ENCODE results near the gene GRM7. TPM values are rescaled to one million over a fixed set of nuclear protein-coding genes. Genes with fewer than 3 reads are reported as not detected.

GRM7 gene
- total and polyA plus RNA-seq, 8 donors = 0.05 to 2.2 TPM; not detected in 6

DNA sequence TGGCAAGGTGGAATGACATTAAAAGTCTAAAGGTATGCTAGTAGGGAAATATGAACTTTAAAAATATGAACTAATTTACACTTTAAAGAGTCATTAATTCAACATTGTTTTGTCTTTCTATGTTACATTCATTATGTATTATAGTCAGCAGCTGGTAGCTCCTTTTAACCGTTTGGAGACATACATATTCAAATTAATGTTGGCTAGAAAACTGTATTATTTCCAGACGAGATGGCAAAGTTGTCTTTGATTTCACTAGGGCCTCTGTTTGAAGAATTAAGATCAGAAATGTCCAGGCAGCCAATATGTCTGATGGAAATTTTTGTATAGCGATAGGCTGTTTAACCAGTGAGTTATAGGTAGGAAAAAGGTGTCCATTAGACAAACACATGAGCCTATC, 817.6 kb downstream of the GRM7 start:
- intact Hi-C loops (cut with DNase I; ENCODE audit: low total_unique reads) = no loop called here
- H3K27me3 ChIP-seq = no peaks in the 10 kb centered on the region
- 84 to 88% (median 85%) methylated on average over 3 of the region's 3 CpGs for WGBS, 5 donors

DNA sequence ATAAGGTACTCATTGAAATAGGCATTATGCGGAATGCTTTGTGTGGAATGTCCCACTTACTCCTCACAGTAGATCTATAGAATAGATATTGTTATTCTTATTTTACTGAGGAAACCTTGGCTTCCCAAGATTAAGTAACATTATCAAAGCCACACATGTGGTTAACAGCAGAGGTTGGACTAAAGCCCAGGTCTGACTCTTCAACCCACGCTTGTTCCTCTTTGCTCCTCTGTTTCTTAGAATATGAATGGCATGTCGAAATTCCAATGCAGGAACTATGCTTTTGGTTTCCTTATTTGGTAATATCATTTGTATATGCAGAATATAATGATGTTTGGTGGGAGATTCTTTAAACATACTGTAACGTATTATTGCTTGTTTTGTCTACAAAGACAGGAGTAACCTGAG, 821.9 kb downstream of the GRM7 start:
- TF ChIP-seq POLR2AphosphoS5 (IDR thresholded peaks at IDR 0.05) (peak in 1 of 3 donors; percentile 12), EP300 (IDR thresholded peaks at IDR 0.05) (no peak)
- H3K27me3 ChIP-seq = no peaks in the 10 kb centered on the region
- peak in 1 of 2 donors; percentile 78 for DNase-seq
- H3K4me3 ChIP-seq = no peak overlapping the region
- no peaks in the 10 kb centered on the region for H3K36me3 ChIP-seq
- no peaks in the 10 kb centered on the region for H3K9me3 ChIP-seq
- intact Hi-C loops (cut with DNase I; ENCODE audit: low total_unique reads) = no loop called here
- H3K27ac ChIP-seq = no peak overlapping the region
- peaks cover 0 to 8% (median 0%) of the 10 kb centered on the region in 4 donors for H3K4me1 ChIP-seq
- WGBS, 5 donors = 18 to 36% (median 25%) methylated on average over 4 of the region's 4 CpGs

More for the DNA sequence above, 817.6 kb downstream of the GRM7 start:
- TF ChIP-seq POLR2AphosphoS5 (IDR thresholded peaks at IDR 0.05) (no peak), EP300 (IDR thresholded peaks at IDR 0.05) (no peak), POLR2A (IDR thresholded peaks at IDR 0.05) (no peak)
- TF ChIP-seq, protein P1, sequence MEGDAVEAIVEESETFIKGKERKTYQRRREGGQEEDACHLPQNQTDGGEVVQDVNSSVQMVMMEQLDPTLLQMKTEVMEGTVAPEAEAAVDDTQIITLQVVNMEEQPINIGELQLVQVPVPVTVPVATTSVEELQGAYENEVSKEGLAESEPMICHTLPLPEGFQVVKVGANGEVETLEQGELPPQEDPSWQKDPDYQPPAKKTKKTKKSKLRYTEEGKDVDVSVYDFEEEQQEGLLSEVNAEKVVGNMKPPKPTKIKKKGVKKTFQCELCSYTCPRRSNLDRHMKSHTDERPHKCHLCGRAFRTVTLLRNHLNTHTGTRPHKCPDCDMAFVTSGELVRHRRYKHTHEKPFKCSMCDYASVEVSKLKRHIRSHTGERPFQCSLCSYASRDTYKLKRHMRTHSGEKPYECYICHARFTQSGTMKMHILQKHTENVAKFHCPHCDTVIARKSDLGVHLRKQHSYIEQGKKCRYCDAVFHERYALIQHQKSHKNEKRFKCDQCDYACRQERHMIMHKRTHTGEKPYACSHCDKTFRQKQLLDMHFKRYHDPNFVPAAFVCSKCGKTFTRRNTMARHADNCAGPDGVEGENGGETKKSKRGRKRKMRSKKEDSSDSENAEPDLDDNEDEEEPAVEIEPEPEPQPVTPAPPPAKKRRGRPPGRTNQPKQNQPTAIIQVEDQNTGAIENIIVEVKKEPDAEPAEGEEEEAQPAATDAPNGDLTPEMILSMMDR (IDR thresholded peaks at IDR 0.05) = no peak
- Histone ChIP-seq H3K4me1 (peaks cover 0 to 8% (median 0%) of the 10 kb centered on the region in 4 donors), H3K27ac (no peak overlapping the region), H3K36me3 (no peaks in the 10 kb centered on the region), H3K4me3 (no peak overlapping the region), H3K9me3 (no peaks in the 10 kb centered on the region)
- DNase-seq = no peak

DNA sequence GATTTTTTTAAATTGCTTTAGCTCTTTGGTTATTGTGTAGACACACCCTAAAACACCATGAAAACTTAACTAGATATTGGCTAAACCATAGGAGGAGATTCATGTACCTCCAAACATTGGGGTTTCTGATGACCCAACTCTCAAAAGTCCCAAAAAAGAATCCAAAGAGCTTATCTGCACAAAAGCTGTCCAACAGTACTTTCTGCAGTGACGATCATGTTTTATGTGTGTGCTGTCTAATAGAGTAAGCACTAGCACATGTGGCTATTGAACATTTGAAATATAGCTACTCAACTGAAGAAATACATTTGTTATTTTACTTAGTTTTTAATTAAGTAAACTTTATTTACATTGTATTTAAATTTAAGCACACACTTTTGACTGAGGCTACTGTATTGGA, 822.5 kb downstream of the GRM7 start:
- no peak overlapping the region for H3K4me3 ChIP-seq
- 83 to 93% (median 83%) methylated on average over 1 of the region's 1 CpG for WGBS, 5 donors
- H3K27me3 ChIP-seq = no peaks in the 10 kb centered on the region
- H3K9me3 ChIP-seq = no peaks in the 10 kb centered on the region
- no peaks in the 10 kb centered on the region for H3K36me3 ChIP-seq
- intact Hi-C loops (cut with DNase I; ENCODE audit: low total_unique reads) = no loop called here
- H3K27ac ChIP-seq = no peak overlapping the region
- H3K4me1 ChIP-seq = peaks cover 0 to 8% (median 0%) of the 10 kb centered on the region in 4 donors
- no peak for TF ChIP-seq POLR2A (IDR thresholded peaks at IDR 0.05)
- no peak for TF ChIP-seq EP300 (IDR thresholded peaks at IDR 0.05)
- TF ChIP-seq, protein P1 (IDR thresholded peaks at IDR 0.05) = no peak
- no peak for TF ChIP-seq POLR2AphosphoS5 (IDR thresholded peaks at IDR 0.05)
- DNase-seq = no peak

DNA sequence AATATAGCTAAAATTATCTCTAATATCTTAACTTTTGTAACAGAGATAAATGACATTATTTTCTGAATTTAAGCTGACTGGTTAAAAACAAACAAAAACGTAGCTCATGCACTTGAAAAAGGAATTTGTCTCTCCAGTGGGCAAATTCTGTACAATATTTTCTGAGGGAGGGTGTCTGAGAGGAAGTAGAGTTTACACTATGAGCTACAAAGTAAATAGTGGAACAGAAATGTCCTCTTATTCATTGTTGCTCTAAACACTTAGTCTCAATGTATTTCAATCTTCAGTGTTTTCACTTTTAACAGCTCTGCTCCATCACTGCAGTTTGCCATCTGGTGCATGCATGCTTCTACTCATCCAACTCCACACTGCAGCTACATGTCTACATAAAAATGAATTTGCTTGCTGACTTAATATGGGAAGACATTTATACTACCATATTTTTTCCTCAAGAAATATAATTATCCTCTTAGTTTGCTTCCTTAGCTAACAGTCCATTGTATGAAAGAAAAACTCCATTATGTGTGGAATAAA, 823.3 kb downstream of the GRM7 start:
- Histone ChIP-seq H3K9me3 (no peaks in the 10 kb centered on the region), H3K27me3 (no peaks in the 10 kb centered on the region), H3K27ac (no peak overlapping the region), H3K4me1 (peaks cover 0 to 8% (median 0%) of the 10 kb centered on the region in 4 donors), H3K4me3 (no peak overlapping the region), H3K36me3 (no peaks in the 10 kb centered on the region)
- TF ChIP-seq, protein P1 (IDR thresholded peaks at IDR 0.05) = no peak
- TF ChIP-seq EP300 (IDR thresholded peaks at IDR 0.05) (no peak), POLR2A (IDR thresholded peaks at IDR 0.05) (no peak), POLR2AphosphoS5 (IDR thresholded peaks at IDR 0.05) (no peak)
- peak in 1 of 2 donors; percentile 19 for DNase-seq
- intact Hi-C loops (cut with DNase I; ENCODE audit: low total_unique reads) = no loop called here
- 16 to 23% (median 20%) methylated on average over 1 of the region's 1 CpG for WGBS, 5 donors

DNA sequence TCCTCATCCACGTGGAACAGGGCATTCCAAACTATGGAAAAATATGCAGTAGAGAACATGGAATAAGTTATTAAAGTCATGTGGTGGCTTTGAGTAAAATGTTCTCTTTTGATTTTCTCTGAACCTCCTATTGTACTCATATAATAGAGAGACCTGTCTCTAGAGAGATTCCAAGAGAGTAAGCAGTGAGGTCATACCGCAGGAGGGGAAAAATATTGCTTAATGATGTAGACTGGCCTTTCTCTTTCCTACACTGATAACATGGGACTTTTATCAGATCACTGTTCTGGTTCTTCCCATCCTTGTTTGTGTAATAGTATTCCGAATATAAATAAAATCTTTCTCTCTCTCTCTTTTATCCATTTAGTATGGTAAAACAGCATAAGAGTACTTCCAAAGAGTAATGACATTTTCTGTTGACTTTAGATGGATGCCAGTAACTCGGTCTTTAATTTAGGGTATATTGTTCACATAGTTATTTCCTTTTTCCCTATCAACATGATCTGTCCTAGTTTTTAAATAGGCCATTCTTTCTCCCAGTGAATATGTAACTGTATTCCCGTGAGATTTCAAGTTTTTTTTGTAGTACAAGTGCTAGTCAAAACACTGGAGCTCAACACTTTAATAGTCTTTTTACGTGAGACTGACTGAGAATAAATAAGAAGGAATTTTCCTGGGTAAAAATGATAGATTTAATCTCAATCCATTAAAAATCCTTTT, 826.7 kb downstream of the GRM7 start:
- DNase-seq = no peak
- Histone ChIP-seq H3K4me1 (peaks cover 0 to 7% (median 0%) of the 10 kb centered on the region in 4 donors), H3K27me3 (no peaks in the 10 kb centered on the region), H3K4me3 (no peak overlapping the region), H3K36me3 (no peaks in the 10 kb centered on the region), H3K9me3 (no peaks in the 10 kb centered on the region), H3K27ac (no peak overlapping the region)
- TF ChIP-seq, protein P1 (IDR thresholded peaks at IDR 0.05) = no peak
- TF ChIP-seq POLR2A (IDR thresholded peaks at IDR 0.05) (no peak), POLR2AphosphoS5 (IDR thresholded peaks at IDR 0.05) (no peak), EP300 (IDR thresholded peaks at IDR 0.05) (no peak)
- intact Hi-C loops (cut with DNase I; ENCODE audit: low total_unique reads) = no loop called here
- WGBS, 5 donors = 83 to 90% (median 85%) methylated on average over 6 of the region's 6 CpGs
